Amniotic epithelial cell (primary cell): ENCODE results near the gene KRTAP10-3.
"Not testable (repeated sequence)": the region's sequence is repeated elsewhere in the genome, so short reads cannot be mapped to it uniquely, and the experiment has no call there.

Source experiments
- DNase-seq: peaks from one replicate; pipeline ENCODE4 v3.0.0-alpha.2; 2010; ENCODE audit warnings: low read depth

The KRTAP10-3 gene, protein sequence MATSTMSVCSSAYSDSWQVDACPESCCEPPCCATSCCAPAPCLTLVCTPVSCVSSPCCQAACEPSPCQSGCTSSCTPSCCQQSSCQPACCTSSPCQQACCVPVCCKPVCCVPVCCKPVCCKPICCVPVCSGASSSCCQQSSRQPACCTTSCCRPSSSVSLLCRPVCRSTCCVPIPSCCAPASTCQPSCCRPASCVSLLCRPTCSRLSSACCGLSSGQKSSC

GRCh38 chr21:44558695-44559094, at the start of gene KRTAP10-3:
Gene KRTAP10-3 (minus strand): TSS chr21:44558795. CDS start chr21:44558715, 80 bp downstream.
- DNase-seq, result no peak

DNA sequence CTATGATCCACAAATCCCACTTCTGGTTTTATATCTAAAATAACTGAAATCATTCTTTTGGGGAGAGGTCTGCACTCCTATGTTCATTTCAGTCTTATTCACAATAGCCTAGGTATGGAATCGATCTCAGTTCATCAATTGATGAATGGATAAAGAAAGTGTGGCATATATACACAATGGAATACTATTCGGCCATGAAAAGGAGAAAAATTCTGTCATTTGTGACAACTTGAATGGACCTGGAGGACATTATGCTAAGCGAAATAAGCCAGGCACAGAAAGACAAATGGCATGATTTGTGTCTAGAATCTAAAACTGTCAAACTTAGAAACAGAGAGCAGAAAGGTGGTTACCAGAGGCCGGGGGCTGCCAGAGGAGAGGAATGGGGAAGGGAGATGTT, 47.9 kb upstream of the KRTAP10-3 start:
- no peak for DNase-seq

DNA sequence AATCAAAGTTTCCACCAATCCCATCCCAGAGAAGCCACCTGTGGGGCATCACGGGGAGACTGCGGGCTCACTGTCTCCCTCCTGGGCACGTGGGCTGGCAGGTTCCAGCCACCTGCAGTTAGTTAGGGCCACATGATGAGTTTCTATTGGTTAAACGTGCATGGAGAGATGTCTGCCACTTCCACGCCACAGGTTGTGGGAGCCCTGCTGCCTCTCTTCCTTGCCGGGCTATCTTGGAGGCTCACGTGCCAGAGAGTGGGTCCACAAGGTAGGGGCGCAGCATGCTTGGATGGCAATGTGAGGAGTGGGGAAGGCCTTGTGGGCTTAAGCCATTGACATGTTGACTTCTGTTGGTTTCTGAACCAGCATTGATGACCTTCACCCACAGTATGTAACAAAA, 45.3 kb upstream of the KRTAP10-3 start:
- no peak for DNase-seq

DNA sequence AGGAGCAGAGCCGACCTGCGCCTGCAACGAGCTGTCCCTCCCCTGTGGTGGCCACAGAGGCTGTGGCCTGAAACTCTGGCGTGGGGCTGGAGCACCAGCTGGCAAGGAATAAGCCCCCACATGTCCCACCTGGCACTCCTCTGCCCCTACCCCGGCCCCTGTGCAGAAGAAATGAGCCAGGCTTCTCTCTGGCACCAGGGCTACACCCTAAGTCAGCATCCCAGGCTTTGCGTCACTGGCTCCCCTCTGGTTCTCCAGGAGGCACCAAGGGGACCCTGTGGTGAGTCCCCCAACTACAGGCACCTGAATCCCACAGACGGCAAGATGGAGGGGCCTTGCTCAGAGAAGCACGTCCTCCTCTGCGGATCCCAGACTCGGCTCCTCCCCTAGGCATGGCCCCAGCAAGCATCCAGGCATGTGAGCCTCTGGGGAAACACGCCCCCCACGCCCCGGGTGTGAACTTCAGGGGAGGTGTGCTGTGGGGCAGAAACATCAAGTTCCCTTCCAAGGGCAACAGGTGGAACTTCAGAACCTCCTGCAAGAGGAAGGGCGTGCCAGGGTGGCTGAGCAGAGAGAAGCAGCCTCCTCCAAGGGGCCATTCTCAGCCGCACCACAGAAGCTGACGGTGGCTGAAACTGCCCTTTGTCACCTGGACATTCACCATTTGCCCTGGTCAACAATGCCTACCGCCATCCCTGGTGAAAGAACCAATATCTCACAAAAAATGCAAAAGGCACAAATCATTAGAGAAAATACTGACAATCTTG, 44.7 kb upstream of the KRTAP10-3 start:
- DNase-seq, result no peak

GRCh38 chr21:44602463-44602850, 43.9 kb upstream of the KRTAP10-3 start:
- no peak for DNase-seq

DNA sequence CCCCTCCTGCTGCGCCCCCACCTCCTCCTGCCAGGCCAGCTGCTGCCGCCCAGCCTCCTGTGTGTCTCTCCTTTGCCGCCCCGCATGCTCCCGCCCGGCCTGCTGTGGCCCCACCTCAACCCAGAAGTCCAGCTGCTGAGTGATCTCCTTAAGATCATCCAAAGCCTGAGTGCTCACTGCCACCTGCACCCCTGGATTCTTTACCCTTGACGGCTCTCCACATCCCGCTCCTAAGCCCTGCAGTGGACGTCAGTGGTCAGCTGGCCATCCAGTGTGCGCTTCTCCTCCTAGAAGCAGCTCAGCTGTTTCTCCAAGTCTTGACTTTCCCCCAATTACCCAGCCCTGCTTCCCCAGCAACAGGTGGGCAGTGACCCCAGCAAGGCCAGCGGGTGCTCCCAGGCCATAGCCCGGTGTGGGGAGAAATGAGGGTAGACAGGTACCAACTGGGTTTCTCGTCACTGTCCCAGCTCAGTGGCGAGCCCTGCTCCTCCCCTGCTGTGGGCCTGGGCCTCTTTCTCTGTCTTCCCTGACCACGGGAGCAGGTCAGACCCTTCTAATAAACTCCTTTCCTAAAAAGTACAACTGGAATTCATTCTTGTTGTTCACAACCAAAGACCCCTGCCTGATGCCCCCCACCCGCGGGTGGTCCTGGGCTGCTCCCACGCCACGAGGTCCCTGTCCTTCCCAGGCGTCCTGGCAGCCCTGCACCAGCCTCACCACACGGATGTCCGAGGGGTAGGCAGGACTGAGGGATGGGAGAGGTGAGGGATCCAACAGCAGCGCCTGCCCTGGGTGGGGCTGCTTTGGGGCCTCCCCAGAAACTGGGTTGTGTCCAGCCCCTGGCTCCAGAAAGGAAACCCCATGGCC, 43.2 kb upstream of the KRTAP10-3 start:
- no peak for DNase-seq

DNA sequence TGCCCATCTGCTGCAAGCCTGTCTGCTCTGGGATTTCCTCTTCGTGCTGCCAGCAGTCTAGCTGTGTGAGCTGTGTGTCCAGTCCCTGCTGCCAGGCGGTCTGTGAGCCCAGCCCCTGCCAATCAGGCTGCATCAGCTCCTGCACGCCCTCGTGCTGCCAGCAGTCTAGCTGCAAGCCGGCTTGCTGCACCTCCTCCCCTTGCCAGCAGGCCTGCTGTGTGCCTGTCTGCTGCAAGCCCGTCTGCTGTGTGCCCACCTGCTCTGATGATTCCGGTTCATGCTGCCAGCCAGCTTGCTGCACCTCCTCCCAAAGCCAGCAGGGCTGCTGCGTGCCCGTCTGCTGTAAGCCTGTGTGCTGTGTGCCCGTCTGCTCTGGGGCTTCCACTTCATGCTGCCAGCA, 42.5 kb upstream of the KRTAP10-3 start:
- DNase-seq, result not testable (repeated sequence)

DNA sequence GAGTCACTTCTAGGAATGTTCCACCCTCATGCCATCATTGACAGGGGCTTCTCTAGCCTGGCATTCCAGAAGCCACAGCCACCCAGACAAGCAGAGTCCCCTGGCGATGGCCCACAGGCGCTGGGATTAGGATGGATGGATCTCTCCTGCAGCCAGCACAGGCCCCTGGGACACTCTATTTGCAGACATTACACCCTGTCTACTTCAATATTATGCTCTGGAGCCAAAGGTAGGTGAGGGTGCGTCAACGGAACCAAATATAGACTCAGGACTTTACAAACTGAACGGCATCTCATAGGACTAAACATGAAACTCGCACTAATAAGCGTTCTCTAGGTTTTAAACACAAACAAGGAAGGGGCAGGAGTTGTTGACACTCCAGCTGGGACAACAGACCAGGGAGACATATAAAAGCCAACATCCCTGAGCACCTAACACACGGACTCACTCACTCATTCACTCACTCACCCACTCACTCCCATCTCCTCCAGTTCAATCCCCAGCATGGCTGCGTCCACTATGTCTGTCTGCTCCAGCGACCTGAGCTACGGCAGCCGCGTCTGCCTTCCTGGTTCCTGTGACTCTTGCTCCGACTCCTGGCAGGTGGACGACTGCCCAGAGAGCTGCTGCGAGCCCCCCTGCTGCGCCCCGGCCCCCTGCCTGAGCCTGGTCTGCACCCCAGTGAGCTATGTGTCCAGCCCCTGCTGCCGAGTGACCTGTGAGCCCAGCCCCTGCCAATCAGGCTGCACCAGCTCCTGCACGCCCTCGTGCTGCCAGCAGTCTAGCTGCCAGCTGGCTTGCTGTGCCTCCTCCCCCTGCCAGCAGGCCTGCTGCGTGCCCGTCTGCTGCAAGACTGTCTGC, 41.8 kb upstream of the KRTAP10-3 start, which contains the start of gene KRTAP10-7:
Gene KRTAP10-7, plus strand, starts transcription at position 480 of the 861 bp plus-strand sequence. Its CDS starts 25 bp downstream, at position 505.
- DNase-seq, result not testable (repeated sequence)

- DNase-seq, result no peak
Observed at GRCh38 chr21:44599264-44600029, 40.9 kb upstream of the KRTAP10-3 start.

GRCh38 chr21:44598061-44598460, 39.5 kb upstream of the KRTAP10-3 start:
- DNase-seq, result no peak

DNA sequence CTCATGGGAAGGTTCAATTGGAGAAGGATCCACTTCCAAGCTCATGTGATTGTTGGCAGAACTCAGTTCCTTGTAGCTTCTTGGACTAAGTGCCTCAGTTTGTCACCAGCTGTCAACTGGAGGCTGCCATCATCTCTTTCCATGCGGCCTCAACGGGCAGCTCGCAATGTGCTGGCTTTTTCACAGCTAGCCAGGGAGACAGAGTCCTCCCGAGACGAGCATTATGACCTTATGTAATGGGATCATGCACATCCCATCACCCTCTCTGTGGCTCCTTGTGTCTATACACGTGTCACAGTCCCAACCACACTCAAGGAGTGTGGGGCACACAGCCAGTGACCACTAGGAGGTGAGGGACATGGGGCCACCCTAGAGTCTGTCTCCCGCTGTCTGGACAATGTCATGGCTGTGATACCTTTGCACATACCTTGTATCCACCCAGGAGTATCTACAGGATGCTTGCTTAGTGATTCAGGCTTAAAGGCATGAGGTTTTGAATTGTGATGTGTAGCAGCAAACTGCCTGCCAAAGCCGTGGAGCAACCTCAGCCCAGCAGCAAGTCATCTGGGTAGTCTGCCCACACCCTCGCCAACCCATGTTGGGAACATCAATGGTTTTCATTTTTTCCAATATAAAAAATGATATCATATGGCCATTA, 37.6 kb upstream of the KRTAP10-3 start:
- no peak for DNase-seq

GRCh38 chr21:44595524-44595923, 36.9 kb upstream of the KRTAP10-3 start:
- DNase-seq, result no peak

GRCh38 chr21:44594406-44594916, 35.9 kb upstream of the KRTAP10-3 start:
- no peak for DNase-seq

DNA sequence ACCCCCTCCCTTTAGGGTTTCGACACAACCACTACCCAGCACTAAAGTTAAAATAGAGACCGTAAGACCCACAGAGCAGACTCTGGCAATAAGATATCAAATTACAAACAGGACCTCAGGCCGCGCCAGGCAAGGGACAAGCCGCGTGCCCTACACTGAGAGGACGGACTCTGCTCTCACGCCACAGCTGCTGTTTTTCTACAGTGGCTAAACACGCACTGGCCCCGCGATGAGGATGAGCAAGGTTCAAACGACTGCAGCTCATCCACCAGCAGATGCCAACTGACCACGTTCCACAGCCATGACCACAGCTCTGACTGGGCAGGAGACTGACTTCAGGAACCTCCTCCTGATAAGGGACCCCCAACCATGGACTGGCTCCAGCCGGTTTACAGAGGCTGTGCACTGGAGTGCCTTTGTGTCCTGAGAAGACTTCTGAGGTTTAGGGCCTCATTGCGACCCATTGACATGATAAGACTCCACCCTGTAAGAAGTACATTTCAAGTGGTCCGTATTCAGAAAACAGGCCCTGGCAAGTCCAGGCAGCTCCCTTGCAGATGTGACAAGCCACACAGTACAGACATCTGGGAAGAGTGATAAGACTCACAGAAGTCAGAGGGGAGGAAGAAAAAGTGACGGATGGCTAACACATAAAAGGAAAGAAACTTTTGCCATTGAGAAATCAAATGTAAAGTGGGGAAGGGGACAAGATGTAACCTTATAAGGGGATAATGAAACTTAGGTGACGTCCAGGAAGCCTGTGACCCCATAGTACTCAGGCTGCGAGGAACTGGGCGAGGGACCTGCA, 35.2 kb upstream of the KRTAP10-3 start:
- DNase-seq, result no peak

DNA sequence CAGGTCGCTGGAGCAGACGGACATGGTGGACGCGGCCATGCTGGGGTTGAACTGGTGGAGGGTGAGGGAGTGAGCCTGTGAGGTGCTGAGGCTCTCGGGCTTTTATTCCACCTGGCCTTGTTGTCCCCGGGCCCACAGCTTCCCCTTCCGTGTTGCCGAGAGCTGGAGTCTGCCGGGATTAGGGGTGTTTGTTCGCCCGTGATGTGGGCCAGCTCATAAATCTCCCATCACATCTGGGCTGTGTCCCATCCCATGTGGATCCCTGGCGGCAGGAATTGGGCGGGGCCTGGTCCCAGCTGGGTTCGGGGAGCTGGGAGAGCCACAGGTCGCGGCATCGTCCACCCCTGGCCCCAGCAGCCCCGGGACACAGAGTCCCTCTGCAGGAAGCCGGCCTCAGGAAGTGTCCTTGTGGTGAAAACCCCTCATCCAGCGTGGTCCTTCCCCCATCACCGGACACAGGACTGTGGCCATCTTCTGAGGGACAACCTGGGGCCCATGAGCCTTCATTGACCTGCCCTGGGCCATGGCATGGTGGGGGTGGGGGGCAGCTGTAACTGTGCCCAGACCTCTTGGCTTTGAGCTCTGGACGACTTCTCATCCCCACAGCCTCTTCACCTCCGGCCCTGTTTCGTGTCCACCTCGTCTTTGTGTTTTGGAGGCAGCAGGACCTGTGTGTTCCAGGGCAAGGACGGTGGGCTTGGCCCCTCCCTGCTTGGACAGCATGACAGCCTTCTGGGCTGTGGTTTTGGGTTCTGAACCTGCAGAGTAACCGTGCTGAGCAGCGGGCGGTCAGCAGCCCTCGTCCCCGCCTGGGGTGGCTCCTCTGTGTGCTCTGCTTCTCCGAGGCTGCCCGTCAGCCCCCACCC, 34.1 kb upstream of the KRTAP10-3 start, which contains the start of gene KRTAP10-6:
Gene KRTAP10-6, minus strand, starts transcription at position 60 of the 866 bp plus-strand sequence. Its CDS starts 21 bp downstream, at position 39.
- DNase-seq, result no peak

GRCh38 chr21:44591801-44592130, 33.2 kb upstream of the KRTAP10-3 start:
- not testable (repeated sequence) for DNase-seq

- DNase-seq, result not testable (repeated sequence)
Observed at GRCh38 chr21:44590897-44591800, 32.6 kb upstream of the KRTAP10-3 start.
